ENCODE measurements around the gene KIRREL2.

DNA sequence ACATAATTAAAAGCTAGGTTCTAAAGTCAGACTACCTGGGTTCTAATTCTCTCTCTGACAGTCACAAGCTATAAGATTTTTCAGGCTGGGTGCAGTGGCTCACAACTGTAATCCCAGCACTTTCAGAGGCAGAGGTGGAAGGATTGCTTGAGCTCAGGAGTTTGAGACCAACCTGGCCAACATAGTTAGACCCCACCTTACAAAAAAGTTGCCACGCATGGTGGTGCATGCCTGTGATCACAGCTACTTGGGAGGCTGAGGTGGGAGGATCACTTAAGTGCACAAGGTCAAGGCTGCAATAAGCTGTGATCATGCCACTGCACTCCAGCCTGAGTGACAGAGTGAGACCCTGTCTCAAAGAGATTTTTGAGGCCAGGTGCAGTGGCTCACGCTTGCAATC is 37.6 kb downstream of the KIRREL2 start:
- no peak for TF ChIP-seq ETS1 (IDR thresholded peaks at IDR 0.05)
- no peak for TF ChIP-seq EZH2 (IDR thresholded peaks at IDR 0.05; ENCODE audit: low read depth, unreplicated experiment)
- TF ChIP-seq, protein P1, sequence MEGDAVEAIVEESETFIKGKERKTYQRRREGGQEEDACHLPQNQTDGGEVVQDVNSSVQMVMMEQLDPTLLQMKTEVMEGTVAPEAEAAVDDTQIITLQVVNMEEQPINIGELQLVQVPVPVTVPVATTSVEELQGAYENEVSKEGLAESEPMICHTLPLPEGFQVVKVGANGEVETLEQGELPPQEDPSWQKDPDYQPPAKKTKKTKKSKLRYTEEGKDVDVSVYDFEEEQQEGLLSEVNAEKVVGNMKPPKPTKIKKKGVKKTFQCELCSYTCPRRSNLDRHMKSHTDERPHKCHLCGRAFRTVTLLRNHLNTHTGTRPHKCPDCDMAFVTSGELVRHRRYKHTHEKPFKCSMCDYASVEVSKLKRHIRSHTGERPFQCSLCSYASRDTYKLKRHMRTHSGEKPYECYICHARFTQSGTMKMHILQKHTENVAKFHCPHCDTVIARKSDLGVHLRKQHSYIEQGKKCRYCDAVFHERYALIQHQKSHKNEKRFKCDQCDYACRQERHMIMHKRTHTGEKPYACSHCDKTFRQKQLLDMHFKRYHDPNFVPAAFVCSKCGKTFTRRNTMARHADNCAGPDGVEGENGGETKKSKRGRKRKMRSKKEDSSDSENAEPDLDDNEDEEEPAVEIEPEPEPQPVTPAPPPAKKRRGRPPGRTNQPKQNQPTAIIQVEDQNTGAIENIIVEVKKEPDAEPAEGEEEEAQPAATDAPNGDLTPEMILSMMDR (conservative IDR thresholded peaks at IDR 0.05; ENCODE audit: low read depth in 2 of 2) = no peak
- no peak for TF ChIP-seq POLR2AphosphoS5 (IDR thresholded peaks at IDR 0.05; ENCODE audit: low read depth)
- no peak for TF ChIP-seq EZH2phosphoT487 (IDR thresholded peaks at IDR 0.05; ENCODE audit: unreplicated experiment)
- TF ChIP-seq, protein P2, sequence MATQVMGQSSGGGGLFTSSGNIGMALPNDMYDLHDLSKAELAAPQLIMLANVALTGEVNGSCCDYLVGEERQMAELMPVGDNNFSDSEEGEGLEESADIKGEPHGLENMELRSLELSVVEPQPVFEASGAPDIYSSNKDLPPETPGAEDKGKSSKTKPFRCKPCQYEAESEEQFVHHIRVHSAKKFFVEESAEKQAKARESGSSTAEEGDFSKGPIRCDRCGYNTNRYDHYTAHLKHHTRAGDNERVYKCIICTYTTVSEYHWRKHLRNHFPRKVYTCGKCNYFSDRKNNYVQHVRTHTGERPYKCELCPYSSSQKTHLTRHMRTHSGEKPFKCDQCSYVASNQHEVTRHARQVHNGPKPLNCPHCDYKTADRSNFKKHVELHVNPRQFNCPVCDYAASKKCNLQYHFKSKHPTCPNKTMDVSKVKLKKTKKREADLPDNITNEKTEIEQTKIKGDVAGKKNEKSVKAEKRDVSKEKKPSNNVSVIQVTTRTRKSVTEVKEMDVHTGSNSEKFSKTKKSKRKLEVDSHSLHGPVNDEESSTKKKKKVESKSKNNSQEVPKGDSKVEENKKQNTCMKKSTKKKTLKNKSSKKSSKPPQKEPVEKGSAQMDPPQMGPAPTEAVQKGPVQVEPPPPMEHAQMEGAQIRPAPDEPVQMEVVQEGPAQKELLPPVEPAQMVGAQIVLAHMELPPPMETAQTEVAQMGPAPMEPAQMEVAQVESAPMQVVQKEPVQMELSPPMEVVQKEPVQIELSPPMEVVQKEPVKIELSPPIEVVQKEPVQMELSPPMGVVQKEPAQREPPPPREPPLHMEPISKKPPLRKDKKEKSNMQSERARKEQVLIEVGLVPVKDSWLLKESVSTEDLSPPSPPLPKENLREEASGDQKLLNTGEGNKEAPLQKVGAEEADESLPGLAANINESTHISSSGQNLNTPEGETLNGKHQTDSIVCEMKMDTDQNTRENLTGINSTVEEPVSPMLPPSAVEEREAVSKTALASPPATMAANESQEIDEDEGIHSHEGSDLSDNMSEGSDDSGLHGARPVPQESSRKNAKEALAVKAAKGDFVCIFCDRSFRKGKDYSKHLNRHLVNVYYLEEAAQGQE (IDR thresholded peaks at IDR 0.05; ENCODE audit: unreplicated experiment) = no peak
- no peak for TF ChIP-seq CREB1 (CRISPR knock-in tag; IDR thresholded peaks at IDR 0.05; ENCODE audit: low read depth)
- TF ChIP-seq STAT1 (IDR thresholded peaks at IDR 0.05; ENCODE audit: unreplicated experiment) = no peak
